Lower leg skin (tissue), 4 donors: Measurements from ENCODE around the gene PPFIBP2. TPM values are rescaled to one million over a fixed set of nuclear protein-coding genes. Genes with fewer than 3 reads are reported as not detected.

Experiments used
- DNase-seq, 2 donors: peaks; one replicate each; pipeline ENCODE4 v3.0.0-alpha.2; 2019; ENCODE audit warnings: low spot score in 2 of 2
- H3K4me3 ChIP-seq: fragments of 200-600 bp; sonication (generic); 2 replicates; pipeline ENCODE4 v1.5.1; 2017; ENCODE audit warnings: mild to moderate bottlenecking, low read depth; ENCODE audit not compliant: poor library complexity, severe bottlenecking
- POLR2A ChIP-seq, 2 donors: fragments of 450-650 bp; IDR thresholded peaks; one replicate each; pipeline ENCODE4 v1.6.1; 2016 to 2017; ENCODE audit warnings: antibody characterized with exemption in 2 of 2, mild to moderate bottlenecking in 1 of 2, moderate library complexity in 1 of 2
- WGBS, 2 donors: methylation state at CpG; one replicate each; pipeline ENCODE4 v1.1.5; 2018; 5-methylcytosine and 5-hydroxymethylcytosine counted together
- intact Hi-C: fragments of 100-400 bp; cut with DNase I; formaldehyde crosslinking; loops from one replicate; pipeline ENCODE4 v1.15.0; 2023; ENCODE audit warnings: low total_unique reads
- total RNA-seq, 4 donors: library from RNA; depleted of rRNA; stranded (reverse); fragments of >200 nt; gene quantifications; one replicate each; pipeline ENCODE4 v1.1.0, GENCODE V29; 2016
- TF ChIP-seq, protein P1 (sequence below), 3 donors: fragments of 450-650 bp; IDR thresholded peaks; one replicate each; pipeline ENCODE4 v1.5.1; 2016; ENCODE audit warnings: antibody characterized with exemption in 3 of 3, mild to moderate bottlenecking in 3 of 3, moderate library complexity in 2 of 3

Gene PPFIBP2
- total RNA-seq, 4 donors from 2014 or later = 56.6 to 87.1 (median 69.5) TPM

GRCh38 chr11:7549681-7550080, 35.9 kb downstream of the PPFIBP2 start:
- no peak for DNase-seq
- H3K4me3 ChIP-seq = no peak overlapping the region
- WGBS, 2 donors = 58 to 84% methylated on average over 4 of the region's 4 CpGs
- intact Hi-C loops = no loop called here
- TF ChIP-seq POLR2A (IDR thresholded peaks at IDR 0.05) = no peak

DNA sequence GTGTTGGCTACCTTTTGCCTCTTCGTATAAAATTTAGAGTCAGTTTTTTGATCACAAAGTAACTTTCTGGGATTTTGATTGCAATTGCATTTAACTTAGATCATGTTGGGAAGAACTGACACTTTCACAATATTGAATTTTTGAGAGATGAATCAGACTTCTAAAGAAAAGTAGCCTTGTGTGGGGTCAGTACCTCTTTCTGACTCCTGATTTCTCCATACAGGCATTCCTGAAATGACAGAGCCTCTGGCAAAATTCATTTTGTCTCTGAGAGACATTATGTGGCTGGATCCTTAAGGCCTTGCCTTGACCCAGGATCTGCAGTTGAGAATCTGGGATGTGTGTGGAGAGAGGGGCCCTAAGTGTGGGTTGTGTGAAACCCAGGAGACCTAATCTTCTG, 37.8 kb downstream of the PPFIBP2 start:
- no peak overlapping the region for H3K4me3 ChIP-seq
- TF ChIP-seq, protein P1, sequence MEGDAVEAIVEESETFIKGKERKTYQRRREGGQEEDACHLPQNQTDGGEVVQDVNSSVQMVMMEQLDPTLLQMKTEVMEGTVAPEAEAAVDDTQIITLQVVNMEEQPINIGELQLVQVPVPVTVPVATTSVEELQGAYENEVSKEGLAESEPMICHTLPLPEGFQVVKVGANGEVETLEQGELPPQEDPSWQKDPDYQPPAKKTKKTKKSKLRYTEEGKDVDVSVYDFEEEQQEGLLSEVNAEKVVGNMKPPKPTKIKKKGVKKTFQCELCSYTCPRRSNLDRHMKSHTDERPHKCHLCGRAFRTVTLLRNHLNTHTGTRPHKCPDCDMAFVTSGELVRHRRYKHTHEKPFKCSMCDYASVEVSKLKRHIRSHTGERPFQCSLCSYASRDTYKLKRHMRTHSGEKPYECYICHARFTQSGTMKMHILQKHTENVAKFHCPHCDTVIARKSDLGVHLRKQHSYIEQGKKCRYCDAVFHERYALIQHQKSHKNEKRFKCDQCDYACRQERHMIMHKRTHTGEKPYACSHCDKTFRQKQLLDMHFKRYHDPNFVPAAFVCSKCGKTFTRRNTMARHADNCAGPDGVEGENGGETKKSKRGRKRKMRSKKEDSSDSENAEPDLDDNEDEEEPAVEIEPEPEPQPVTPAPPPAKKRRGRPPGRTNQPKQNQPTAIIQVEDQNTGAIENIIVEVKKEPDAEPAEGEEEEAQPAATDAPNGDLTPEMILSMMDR (IDR thresholded peaks at IDR 0.05) = no peak
- TF ChIP-seq POLR2A (IDR thresholded peaks at IDR 0.05) = no peak
- 65 to 79% methylated on average over 1 of the region's 1 CpG for WGBS, 2 donors
- intact Hi-C loops = no loop called here
- DNase-seq = no peak

GRCh38 chr11:7552666-7553065, 38.9 kb downstream of the PPFIBP2 start:
- intact Hi-C loops = no loop called here

GRCh38 chr11:7555052-7555699, 41.4 kb downstream of the PPFIBP2 start:
- no peak for TF ChIP-seq POLR2A (IDR thresholded peaks at IDR 0.05)
- TF ChIP-seq, protein P1 (IDR thresholded peaks at IDR 0.05) = no peak
- WGBS, 2 donors = 52 to 53% methylated on average over 7 of the region's 7 CpGs
- H3K4me3 ChIP-seq = no peak overlapping the region
- no peak for DNase-seq
- intact Hi-C loops = no loop called here

More at GRCh38 chr11:7552666-7553065, 38.9 kb downstream of the PPFIBP2 start:
- DNase-seq = no peak
- TF ChIP-seq, protein P1 (IDR thresholded peaks at IDR 0.05) = no peak
- TF ChIP-seq POLR2A (IDR thresholded peaks at IDR 0.05) = no peak
- no peak overlapping the region for H3K4me3 ChIP-seq
- WGBS, 2 donors = 93 to 95% methylated on average over 4 of the region's 4 CpGs

GRCh38 chr11:7558046-7558445, 44.2 kb downstream of the PPFIBP2 start:
- TF ChIP-seq, protein P1 (IDR thresholded peaks at IDR 0.05) = no peak
- no peak for TF ChIP-seq POLR2A (IDR thresholded peaks at IDR 0.05)
- intact Hi-C loops = no loop called here
- DNase-seq = no peak

DNA sequence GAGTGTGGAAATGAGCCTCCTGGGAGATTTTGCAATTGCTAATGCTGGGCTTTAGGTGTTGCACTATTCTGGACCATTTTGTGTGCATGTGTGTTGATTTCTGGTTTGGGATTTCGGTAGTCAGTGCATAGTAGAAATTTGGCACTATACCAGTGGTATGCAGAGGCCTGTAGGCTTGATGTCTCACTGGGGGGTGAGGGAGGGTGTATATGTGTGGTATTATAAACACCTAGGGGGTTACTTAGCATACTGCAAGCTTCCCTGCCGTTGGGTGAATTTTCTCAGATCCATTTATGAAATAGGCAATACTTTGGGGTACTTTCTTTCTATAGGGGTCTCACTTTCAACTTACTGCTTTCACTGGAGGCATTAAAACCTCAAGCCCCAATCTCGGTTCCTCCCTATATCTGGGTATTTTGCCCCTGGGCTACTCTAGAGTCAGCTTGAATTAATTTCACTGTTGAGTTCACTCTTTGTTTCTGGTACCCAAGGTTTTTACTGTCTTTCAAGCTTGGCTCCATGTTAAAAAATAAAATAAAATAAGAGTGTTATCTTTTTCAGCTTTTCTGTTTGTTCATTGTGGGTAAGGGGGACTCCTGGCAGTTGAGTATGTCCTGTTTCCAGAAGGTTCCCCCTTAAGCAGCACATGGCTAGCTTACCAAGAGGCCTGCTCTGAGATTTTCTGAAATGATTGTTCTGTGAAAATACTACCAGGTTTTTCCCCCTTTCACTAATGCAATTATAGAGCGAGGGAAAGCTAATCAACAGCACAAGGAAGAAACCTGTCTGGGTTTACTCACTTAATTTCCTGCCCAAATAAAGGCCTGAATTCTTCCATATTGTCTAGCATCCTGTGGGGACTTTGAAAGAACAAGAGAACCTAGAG, 45.8 kb downstream of the PPFIBP2 start:
- intact Hi-C loops = no loop called here
- TF ChIP-seq, protein P1 (IDR thresholded peaks at IDR 0.05) = no peak
- TF ChIP-seq POLR2A (IDR thresholded peaks at IDR 0.05) = no peak
- 70 to 72% methylated on average over 4 of the region's 4 CpGs for WGBS, 2 donors
- DNase-seq = no peak
- no peak overlapping the region for H3K4me3 ChIP-seq

More at GRCh38 chr11:7558046-7558445, 44.2 kb downstream of the PPFIBP2 start:
- H3K4me3 ChIP-seq = no peak overlapping the region
